K562 (cell line): Measurements from ENCODE around the gene SLC4A2. TPM values are rescaled to one million over a fixed set of nuclear protein-coding genes. Genes with fewer than 3 reads are reported as not detected.

Source experiments
- FOXK1 ChIP-seq: sonication (generic); formaldehyde crosslinking; IDR thresholded peaks from 2 replicates; pipeline ENCODE4 v1.8.0; 2022; ENCODE audit warnings: missing genetic modification reagents, mild to moderate bottlenecking, borderline replicate concordance
- FOXO4 ChIP-seq: fragments of 450-650 bp; formaldehyde crosslinking; IDR thresholded peaks from 2 replicates; pipeline ENCODE4 v1.4.0; 2020; ENCODE audit warnings: mild to moderate bottlenecking, moderate library complexity
- KAT8 ChIP-seq: fragments of 450-650 bp; IDR thresholded peaks from 2 replicates; pipeline ENCODE4 v1.6.1; 2016; ENCODE audit warnings: low read depth, mild to moderate bottlenecking
- KLF10 ChIP-seq: fragments of 250-450 bp; sonication (Bioruptor Pico); IDR thresholded peaks from 2 replicates; pipeline ENCODE4 v1.6.1; 2021; ENCODE audit warnings: matching md5 sums
- NCOA4 ChIP-seq: fragments of 450-650 bp; IDR thresholded peaks from 2 replicates; pipeline ENCODE4 v1.6.1; 2018; ENCODE audit warnings: mild to moderate bottlenecking; ENCODE audit not compliant: partially characterized antibody
- NEUROD1 ChIP-seq: fragments of 150-350 bp; IDR thresholded peaks from 2 replicates; pipeline ENCODE4 v1.6.1; 2014; ENCODE audit warnings: borderline replicate concordance, low read length, low read depth; ENCODE audit not compliant: partially characterized antibody
- NFATC3 ChIP-seq: fragments of 450-650 bp; IDR thresholded peaks from 2 replicates; pipeline ENCODE4 v1.6.1; 2017; ENCODE audit warnings: mild to moderate bottlenecking
- NFIC ChIP-seq: fragments of 450-650 bp; IDR thresholded peaks from 2 replicates; pipeline ENCODE4 v1.6.1; 2017; ENCODE audit warnings: mild to moderate bottlenecking, inconsistent platforms
- SAP30 ChIP-seq: fragments of 200-600 bp; sonication (generic); IDR thresholded peaks from 2 replicates; pipeline ENCODE4 v1.6.1; 2012; ENCODE audit warnings: borderline replicate concordance, low read depth, mild to moderate bottlenecking, moderate library complexity, low read length, control low read depth, inconsistent platforms; ENCODE audit not compliant: insufficient read depth, poor library complexity, severe bottlenecking
- SMAD3 ChIP-seq: fragments of 450-650 bp; formaldehyde crosslinking; conservative IDR thresholded peaks from 2 replicates; pipeline ENCODE4 v1.4.0; 2020; ENCODE audit warnings: mild to moderate bottlenecking
- SPI1 ChIP-seq: IDR thresholded peaks from 2 replicates; pipeline ENCODE4 v1.6.1; 2011; ENCODE audit warnings: low read depth, low read length, control low read depth, borderline replicate concordance
- TARDBP ChIP-seq: fragments of 450-650 bp; IDR thresholded peaks from 2 replicates; pipeline ENCODE4 v1.6.1; 2016
- TEAD1 ChIP-seq, 2 experiments: fragments of 450-650 bp in 1 of 2; sonication (generic) in 1 of 2; formaldehyde crosslinking; IDR thresholded peaks; 2 replicates each; pipeline versions ENCODE4 v1.4.0 to v1.8.0; 2020 to 2022; ENCODE audit warnings: mild to moderate bottlenecking in 2 of 2, missing genetic modification reagents in 1 of 2
- TSC22D4 ChIP-seq: fragments of 450-650 bp; IDR thresholded peaks from 2 replicates; pipeline ENCODE4 v1.6.1; 2016; ENCODE audit warnings: missing genetic modification characterization, missing biosample characterization, control low read depth
- ZNF583 ChIP-seq: fragments of 250-450 bp; sonication (Bioruptor Pico); IDR thresholded peaks from 2 replicates; pipeline ENCODE4 v1.4.0; 2020
- ZNF780A ChIP-seq: fragments of 250-450 bp; sonication (Bioruptor Pico); IDR thresholded peaks from 2 replicates; pipeline ENCODE4 v1.5.0; 2021; ENCODE audit warnings: mild to moderate bottlenecking
- polyA plus RNA-seq, 8 experiments: library from polyadenylated mRNA; depleted of rRNA in 4 of 8; stranded (reverse) in 5 of 8; unstranded in 3 of 8; fragments of >200 nt; fragmentation: Nextera tagmentation in 2 of 8; fragmentation: Illumina TruSeq in 1 of 8; extraction: Ambion mirVana in 2 of 8; extraction: Trizol in 1 of 8; gene quantifications; 2 replicates each; pipeline versions ENCODE4 v1.2.1 to v1.2.3, GENCODE V29; 2011 to 2014; ENCODE audit warnings: inconsistent platforms in 1 of 8, missing spikeins in 1 of 8
- total RNA-seq, 7 experiments: library from RNA; depleted of rRNA in 6 of 7; stranded (reverse); fragments of >200 nt in 6 of 7; fragmentation: Illumina TruSeq in 2 of 7; extraction: Trizol in 2 of 7; gene quantifications; 2 replicates each; pipeline versions ENCODE4 v1.2.1 to v1.2.3, GENCODE V29; 2011 to 2021; ENCODE audit warnings: low replicate concordance in 1 of 7
- TF ChIP-seq, protein P1 (sequence below), 2 experiments: fragments of 450-650 bp in 1 of 2; IDR thresholded peaks; 2 replicates each; pipeline ENCODE4 v1.6.1; 2011 to 2017; ENCODE audit warnings: low read depth in 2 of 2, antibody characterized with exemption in 1 of 2, borderline replicate concordance in 1 of 2, low read length in 1 of 2, mild to moderate bottlenecking in 1 of 2, mixed read lengths in 1 of 2; ENCODE audit not compliant: control insufficient read depth in 1 of 2
- TF ChIP-seq, protein P2 (sequence below): fragments of 450-650 bp; IDR thresholded peaks from 2 replicates; pipeline ENCODE4 v1.6.1; 2017; ENCODE audit warnings: antibody characterized with exemption, mild to moderate bottlenecking

SLC4A2 gene
- total and polyA plus RNA-seq, 9 of the 15 experiments (the other 6 are each of a cell fraction or from before 2014, with no cell fraction given): 11.4 to 375 (median 130) TPM

DNA sequence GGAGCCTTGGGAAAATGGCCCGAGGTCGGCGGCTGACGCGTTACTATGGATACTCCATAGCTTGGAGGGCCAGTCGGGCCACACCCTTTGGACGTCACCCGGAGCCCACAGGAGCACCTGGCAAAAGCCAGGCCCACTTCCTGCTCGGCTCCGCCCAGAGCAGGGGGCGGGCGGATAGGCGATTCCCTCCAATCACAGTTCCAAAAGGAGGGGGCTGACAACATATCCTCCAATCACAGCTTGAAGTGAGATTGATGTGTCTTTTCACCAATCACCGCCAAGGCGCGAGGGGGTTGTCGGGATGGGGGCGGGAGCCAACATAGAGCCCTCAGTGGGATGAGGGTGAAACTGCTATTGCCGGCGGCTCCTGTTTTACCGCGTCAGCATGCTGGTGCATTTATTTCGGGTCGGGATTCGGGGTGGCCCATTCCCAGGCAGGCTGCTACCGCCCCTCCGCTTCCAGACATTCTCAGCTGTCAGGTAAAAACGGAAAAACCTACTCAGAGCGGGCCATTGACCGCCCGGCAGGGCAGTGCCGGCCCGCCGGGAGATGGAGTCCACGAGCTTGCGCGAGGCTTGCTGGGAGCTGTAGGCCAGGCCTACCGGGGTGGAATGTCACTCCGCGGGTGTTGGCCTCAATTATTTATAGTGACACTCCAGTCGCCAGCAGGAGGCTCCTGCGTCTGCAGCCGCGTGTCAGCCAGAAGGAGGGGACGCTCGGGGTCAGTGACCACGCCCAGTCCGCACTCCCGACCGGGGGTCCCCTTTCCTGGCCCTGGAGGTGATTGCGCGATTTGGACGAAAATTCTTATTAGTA lies 31.1 kb upstream of the SLC4A2 start, which contains the start of gene ABCB8 (continued):
- TF ChIP-seq SMAD3: no peak; the same call in 1 of the 2 replicates
- no peak for TF ChIP-seq TSC22D4 (tag)
- no peak for TF ChIP-seq ZNF780A (CRISPR knock-in tag)
- TF ChIP-seq KAT8: no peak
- peak; percentile 66 for TF ChIP-seq NFIC
- TF ChIP-seq FOXO4 (CRISPR knock-in tag): no peak
- TF ChIP-seq TARDBP: peak; percentile 76; the same call in 1 of the 2 replicates
- TF ChIP-seq, protein P1, sequence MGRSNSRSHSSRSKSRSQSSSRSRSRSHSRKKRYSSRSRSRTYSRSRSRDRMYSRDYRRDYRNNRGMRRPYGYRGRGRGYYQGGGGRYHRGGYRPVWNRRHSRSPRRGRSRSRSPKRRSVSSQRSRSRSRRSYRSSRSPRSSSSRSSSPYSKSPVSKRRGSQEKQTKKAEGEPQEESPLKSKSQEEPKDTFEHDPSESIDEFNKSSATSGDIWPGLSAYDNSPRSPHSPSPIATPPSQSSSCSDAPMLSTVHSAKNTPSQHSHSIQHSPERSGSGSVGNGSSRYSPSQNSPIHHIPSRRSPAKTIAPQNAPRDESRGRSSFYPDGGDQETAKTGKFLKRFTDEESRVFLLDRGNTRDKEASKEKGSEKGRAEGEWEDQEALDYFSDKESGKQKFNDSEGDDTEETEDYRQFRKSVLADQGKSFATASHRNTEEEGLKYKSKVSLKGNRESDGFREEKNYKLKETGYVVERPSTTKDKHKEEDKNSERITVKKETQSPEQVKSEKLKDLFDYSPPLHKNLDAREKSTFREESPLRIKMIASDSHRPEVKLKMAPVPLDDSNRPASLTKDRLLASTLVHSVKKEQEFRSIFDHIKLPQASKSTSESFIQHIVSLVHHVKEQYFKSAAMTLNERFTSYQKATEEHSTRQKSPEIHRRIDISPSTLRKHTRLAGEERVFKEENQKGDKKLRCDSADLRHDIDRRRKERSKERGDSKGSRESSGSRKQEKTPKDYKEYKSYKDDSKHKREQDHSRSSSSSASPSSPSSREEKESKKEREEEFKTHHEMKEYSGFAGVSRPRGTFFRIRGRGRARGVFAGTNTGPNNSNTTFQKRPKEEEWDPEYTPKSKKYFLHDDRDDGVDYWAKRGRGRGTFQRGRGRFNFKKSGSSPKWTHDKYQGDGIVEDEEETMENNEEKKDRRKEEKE (IDR thresholded peaks at IDR 0.05; ENCODE audit: borderline replicate concordance in 1 of 2, control insufficient read depth in 1 of 2, low read depth in 2 of 2, low read length in 1 of 2): peak in 1 of 2 experiments; percentile 69; a peak in 1 of 4 replicates
- TF ChIP-seq TEAD1 (CRISPR knock-in tag; IDR thresholded peaks at IDR 0.05): peak; percentile 94 to 99
- TF ChIP-seq SAP30: peak; percentile 78
- TF ChIP-seq ZNF583: peak; percentile 51; the same call in 1 of the 2 replicates
- peak; percentile 75; the same call in 1 of the 2 replicates for TF ChIP-seq SPI1
- TF ChIP-seq NCOA4: no peak
- TF ChIP-seq, protein P2, sequence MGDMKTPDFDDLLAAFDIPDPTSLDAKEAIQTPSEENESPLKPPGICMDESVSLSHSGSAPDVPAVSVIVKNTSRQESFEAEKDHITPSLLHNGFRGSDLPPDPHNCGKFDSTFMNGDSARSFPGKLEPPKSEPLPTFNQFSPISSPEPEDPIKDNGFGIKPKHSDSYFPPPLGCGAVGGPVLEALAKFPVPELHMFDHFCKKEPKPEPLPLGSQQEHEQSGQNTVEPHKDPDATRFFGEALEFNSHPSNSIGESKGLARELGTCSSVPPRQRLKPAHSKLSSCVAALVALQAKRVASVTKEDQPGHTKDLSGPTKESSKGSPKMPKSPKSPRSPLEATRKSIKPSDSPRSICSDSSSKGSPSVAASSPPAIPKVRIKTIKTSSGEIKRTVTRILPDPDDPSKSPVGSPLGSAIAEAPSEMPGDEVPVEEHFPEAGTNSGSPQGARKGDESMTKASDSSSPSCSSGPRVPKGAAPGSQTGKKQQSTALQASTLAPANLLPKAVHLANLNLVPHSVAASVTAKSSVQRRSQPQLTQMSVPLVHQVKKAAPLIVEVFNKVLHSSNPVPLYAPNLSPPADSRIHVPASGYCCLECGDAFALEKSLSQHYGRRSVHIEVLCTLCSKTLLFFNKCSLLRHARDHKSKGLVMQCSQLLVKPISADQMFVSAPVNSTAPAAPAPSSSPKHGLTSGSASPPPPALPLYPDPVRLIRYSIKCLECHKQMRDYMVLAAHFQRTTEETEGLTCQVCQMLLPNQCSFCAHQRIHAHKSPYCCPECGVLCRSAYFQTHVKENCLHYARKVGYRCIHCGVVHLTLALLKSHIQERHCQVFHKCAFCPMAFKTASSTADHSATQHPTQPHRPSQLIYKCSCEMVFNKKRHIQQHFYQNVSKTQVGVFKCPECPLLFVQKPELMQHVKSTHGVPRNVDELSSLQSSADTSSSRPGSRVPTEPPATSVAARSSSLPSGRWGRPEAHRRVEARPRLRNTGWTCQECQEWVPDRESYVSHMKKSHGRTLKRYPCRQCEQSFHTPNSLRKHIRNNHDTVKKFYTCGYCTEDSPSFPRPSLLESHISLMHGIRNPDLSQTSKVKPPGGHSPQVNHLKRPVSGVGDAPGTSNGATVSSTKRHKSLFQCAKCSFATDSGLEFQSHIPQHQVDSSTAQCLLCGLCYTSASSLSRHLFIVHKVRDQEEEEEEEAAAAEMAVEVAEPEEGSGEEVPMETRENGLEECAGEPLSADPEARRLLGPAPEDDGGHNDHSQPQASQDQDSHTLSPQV: peak; percentile 90
- no peak for TF ChIP-seq NFATC3
- peak; percentile 87 for TF ChIP-seq FOXK1
- peak; percentile 99 for TF ChIP-seq NEUROD1
- no peak for TF ChIP-seq KLF10 (CRISPR knock-in tag)
